ENCODE measurements around the gene LASP1NB.

The LASP1NB gene

DNA sequence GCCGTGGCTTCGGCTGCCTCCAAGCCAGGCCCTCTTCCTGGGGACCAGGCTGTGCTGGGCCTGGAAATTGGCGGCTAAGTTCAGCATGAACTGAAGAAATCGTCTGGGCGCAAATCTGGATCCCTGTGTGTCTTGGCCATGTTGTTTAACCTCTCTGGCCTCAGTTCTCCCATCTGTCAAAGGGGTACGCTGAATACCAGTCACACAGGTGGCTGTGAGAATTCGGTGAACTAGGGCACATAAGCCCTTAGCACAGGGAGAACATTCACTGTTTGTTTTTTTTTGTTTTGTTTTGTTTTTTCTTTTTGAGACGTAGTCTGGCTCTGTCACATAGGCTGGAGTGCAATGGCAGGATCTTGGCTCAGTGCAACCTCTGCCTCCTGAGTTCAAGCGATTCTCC lies 36.6 kb upstream of the LASP1NB start:
- intact Hi-C loops (cut with DNase I), result no loop called here
- TF ChIP-seq POLR2A (IDR thresholded peaks at IDR 0.05) (no peak), POLR2AphosphoS5 (IDR thresholded peaks at IDR 0.05) (no peak)
- TF ChIP-seq, protein P1, sequence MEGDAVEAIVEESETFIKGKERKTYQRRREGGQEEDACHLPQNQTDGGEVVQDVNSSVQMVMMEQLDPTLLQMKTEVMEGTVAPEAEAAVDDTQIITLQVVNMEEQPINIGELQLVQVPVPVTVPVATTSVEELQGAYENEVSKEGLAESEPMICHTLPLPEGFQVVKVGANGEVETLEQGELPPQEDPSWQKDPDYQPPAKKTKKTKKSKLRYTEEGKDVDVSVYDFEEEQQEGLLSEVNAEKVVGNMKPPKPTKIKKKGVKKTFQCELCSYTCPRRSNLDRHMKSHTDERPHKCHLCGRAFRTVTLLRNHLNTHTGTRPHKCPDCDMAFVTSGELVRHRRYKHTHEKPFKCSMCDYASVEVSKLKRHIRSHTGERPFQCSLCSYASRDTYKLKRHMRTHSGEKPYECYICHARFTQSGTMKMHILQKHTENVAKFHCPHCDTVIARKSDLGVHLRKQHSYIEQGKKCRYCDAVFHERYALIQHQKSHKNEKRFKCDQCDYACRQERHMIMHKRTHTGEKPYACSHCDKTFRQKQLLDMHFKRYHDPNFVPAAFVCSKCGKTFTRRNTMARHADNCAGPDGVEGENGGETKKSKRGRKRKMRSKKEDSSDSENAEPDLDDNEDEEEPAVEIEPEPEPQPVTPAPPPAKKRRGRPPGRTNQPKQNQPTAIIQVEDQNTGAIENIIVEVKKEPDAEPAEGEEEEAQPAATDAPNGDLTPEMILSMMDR (IDR thresholded peaks at IDR 0.05), result no peak
- no peaks in the 10 kb centered on the region for H3K4me1 ChIP-seq (replicated peaks)
- no peak overlapping the region for H3K4me3 ChIP-seq
- WGBS, result 87% methylated on average over 8 of the region's 9 CpGs
- no peaks in the 10 kb centered on the region for H3K9me3 ChIP-seq
- H3K36me3 ChIP-seq, result no peaks in the 10 kb centered on the region
- no peak for DNase-seq (ENCODE audit: low spot score)
- H3K27ac ChIP-seq, result no peak overlapping the region
- H3K27me3 ChIP-seq (replicated peaks; ENCODE audit: insufficient read depth), result no peaks in the 10 kb centered on the region

DNA sequence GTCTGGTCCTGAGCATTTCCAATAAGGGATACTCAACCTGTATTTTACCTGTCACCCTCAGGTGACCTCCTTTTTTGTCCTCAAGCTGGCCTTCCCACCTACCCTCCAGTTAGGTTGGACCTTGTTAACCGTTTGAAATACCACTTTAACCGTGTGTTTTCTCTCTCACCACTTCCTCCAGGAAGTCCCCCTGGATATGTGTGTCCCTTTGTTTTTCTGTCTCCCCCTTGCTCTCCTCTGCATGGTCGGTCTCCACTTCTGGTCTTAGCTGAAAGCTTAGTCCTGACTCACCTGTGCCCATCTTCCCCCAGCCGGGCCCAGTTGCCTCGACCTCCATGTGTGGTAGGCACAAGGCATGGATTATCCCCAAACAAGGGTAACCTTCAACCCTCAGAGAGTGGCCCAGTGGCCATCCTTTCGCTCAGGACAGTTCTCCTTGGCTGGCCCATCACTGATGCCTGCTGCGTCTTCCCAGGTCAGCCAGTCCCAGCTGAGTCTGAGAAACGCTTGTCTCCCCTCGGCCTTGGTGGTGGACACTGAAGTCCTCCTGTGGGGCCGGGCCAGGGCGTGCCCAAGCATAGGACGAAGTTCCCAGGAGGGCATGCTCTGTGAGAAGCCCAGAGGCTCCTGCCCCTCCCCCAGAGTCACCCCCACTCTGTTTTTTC lies 35.5 kb upstream of the LASP1NB start:
- H3K4me3 ChIP-seq, result no peak overlapping the region
- no peak for DNase-seq (ENCODE audit: low spot score)
- no peak for TF ChIP-seq POLR2AphosphoS5 (IDR thresholded peaks at IDR 0.05)
- intact Hi-C loops (cut with DNase I), result no loop called here
- no peaks in the 10 kb centered on the region for H3K36me3 ChIP-seq
- no peaks in the 10 kb centered on the region for H3K4me1 ChIP-seq (replicated peaks)
- no peaks in the 10 kb centered on the region for H3K27me3 ChIP-seq (replicated peaks; ENCODE audit: insufficient read depth)
- H3K9me3 ChIP-seq, result no peaks in the 10 kb centered on the region
- 87% methylated on average over 12 of the region's 12 CpGs for WGBS
- H3K27ac ChIP-seq, result no peak overlapping the region

DNA sequence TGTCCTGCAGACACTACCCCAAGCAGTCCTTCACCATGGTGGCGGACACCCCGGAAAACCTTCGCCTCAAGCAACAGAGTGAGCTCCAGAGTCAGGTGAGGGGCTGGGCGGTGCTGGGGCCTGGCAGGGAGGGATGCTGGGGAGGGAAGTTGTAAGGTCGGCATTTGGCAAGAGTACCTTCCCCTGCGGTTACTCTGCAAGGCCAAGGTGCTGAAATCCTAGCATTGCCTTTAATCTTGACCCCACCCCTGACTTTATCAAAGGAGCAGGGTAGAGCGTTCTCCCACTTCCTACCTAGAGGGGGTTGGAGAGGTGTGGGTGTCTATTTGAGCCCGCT lies 35.0 kb upstream of the LASP1NB start:
- no peaks in the 10 kb centered on the region for H3K36me3 ChIP-seq
- no peak overlapping the region for H3K27ac ChIP-seq
- no peak for DNase-seq (ENCODE audit: low spot score)

DNA sequence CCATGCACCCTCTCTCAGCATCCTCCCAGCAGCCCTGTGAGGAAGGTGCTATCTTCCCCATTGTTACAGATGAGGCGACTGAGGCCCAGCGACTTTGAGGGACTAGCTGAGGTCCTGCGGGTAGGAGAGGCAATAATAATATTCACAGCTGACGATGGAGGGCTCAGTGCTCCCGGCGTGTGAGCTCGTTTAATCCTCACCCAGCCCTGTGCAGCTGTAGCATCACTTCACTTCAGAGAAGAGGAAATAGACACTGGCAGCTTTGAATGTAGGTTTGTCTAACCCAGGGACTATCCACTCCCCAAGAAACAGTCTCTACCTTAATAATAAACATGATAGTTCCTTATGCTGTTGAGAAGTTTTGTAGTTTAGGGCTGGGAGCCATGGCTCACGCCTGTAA lies 34.0 kb upstream of the LASP1NB start:
- no peaks in the 10 kb centered on the region for H3K36me3 ChIP-seq
- H3K27me3 ChIP-seq (replicated peaks; ENCODE audit: insufficient read depth), result no peaks in the 10 kb centered on the region
- no peak overlapping the region for H3K27ac ChIP-seq
- TF ChIP-seq POLR2A (IDR thresholded peaks at IDR 0.05) (no peak), POLR2AphosphoS5 (IDR thresholded peaks at IDR 0.05) (no peak)
- TF ChIP-seq, protein P1 (IDR thresholded peaks at IDR 0.05), result no peak
- intact Hi-C loops (cut with DNase I), result no loop called here
- no peak overlapping the region for H3K4me3 ChIP-seq
- no peak for DNase-seq (ENCODE audit: low spot score)
- H3K9me3 ChIP-seq, result no peaks in the 10 kb centered on the region
- no peaks in the 10 kb centered on the region for H3K4me1 ChIP-seq (replicated peaks)
- 82% methylated on average over 8 of the region's 8 CpGs for WGBS

More for the DNA sequence above, 35.0 kb upstream of the LASP1NB start:
- Histone ChIP-seq H3K4me3 (no peak overlapping the region), H3K4me1 (replicated peaks) (no peaks in the 10 kb centered on the region), H3K27me3 (replicated peaks; ENCODE audit: insufficient read depth) (no peaks in the 10 kb centered on the region), H3K9me3 (no peaks in the 10 kb centered on the region)
- TF ChIP-seq, protein P1 (IDR thresholded peaks at IDR 0.05), result no peak
- TF ChIP-seq POLR2AphosphoS5 (IDR thresholded peaks at IDR 0.05), result no peak
- TF ChIP-seq POLR2A (IDR thresholded peaks at IDR 0.05), result no peak
- 85% methylated on average over 8 of the region's 8 CpGs for WGBS
- intact Hi-C loops (cut with DNase I), result no loop called here

DNA sequence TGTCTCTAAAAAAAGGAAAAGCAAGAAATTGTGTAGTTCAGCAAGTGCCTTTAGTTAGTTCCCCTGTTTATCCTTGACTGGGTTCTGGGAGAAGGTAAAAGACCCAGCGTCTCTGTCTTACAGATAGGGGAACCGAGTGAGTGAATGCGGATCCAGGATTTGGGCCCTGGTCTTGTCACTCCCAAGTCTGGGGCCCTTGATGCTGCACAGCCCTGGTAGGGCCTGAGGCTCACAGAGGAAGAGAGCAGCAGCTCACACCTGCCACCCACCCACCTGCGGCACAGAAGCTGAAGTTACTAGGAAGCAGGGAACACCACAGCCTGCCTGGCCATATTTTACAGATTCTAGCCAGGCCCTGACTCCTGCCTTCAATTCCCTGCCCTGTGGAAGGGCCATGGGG lies 33.3 kb upstream of the LASP1NB start:
- Histone ChIP-seq H3K27me3 (replicated peaks; ENCODE audit: insufficient read depth) (no peaks in the 10 kb centered on the region), H3K36me3 (no peaks in the 10 kb centered on the region), H3K4me1 (replicated peaks) (no peaks in the 10 kb centered on the region), H3K27ac (no peak overlapping the region), H3K4me3 (no peak overlapping the region), H3K9me3 (no peaks in the 10 kb centered on the region)
- TF ChIP-seq, protein P1 (IDR thresholded peaks at IDR 0.05), result no peak
- no peak for TF ChIP-seq POLR2AphosphoS5 (IDR thresholded peaks at IDR 0.05)
- no peak for TF ChIP-seq POLR2A (IDR thresholded peaks at IDR 0.05)
- DNase-seq (ENCODE audit: low spot score), result no peak
- 86% methylated on average over 4 of the region's 4 CpGs for WGBS
- intact Hi-C loops (cut with DNase I), result no loop called here

All from prostate gland (tissue), 2 donors.